HAP-1 (cell line): Measurements from ENCODE around the gene SMARCD1.
A peak's percentile ranks its signal among the peaks of the same experiment; 100 is the strongest.
"Not testable (repeated sequence)": the region's sequence is repeated elsewhere in the genome, so short reads cannot be mapped to it uniquely, and the experiment has no call there.

ENCODE experiments used
- DNase-seq, 2 experiments: peaks; one replicate each; pipeline ENCODE4 v3.0.0-alpha.2; 2016 to 2020; ENCODE audit warnings: low spot score in 2 of 2
- H3K27me3 ChIP-seq: fragments of 250-450 bp; sonication (Bioruptor Pico); 2 replicates; pipeline ENCODE4 v1.5.1; 2020; ENCODE audit warnings: low read depth, mild to moderate bottlenecking, moderate library complexity
- H3K36me3 ChIP-seq: fragments of 250-450 bp; sonication (Bioruptor Pico); replicated peaks from 2 replicates; pipeline ENCODE4 v1.5.1; 2020; ENCODE audit warnings: mild to moderate bottlenecking
- H3K4me1 ChIP-seq: fragments of 250-450 bp; sonication (Bioruptor Pico); 2 replicates; pipeline ENCODE4 v1.5.1; 2020; ENCODE audit warnings: mild to moderate bottlenecking
- H3K4me3 ChIP-seq: fragments of 250-450 bp; sonication (Bioruptor Pico); 2 replicates; pipeline ENCODE4 v1.5.1; 2020; ENCODE audit warnings: mild to moderate bottlenecking, moderate library complexity
- H3K9me3 ChIP-seq: fragments of 250-450 bp; sonication (Bioruptor Pico); 2 replicates; pipeline ENCODE4 v1.5.1; 2020; ENCODE audit warnings: mild to moderate bottlenecking, moderate library complexity
- in situ Hi-C: fragments of 300-500 bp; cut with MboI; formaldehyde crosslinking; loops from 3 replicates; pipeline ENCODE4 v1.14.3; 2020; ENCODE audit warnings: low sequenced_read_pairs, inconsistent platforms, mixed read lengths

SMARCD1 gene

GRCh38 chr12:50120953-50121352 lies 35.8 kb downstream of the SMARCD1 start:
- Histone ChIP-seq H3K9me3 (no peaks in the 10 kb centered on the region), H3K27me3 (no peaks in the 10 kb centered on the region), H3K36me3 (peaks cover 14% of the 10 kb centered on the region), H3K4me3 (no peak overlapping the region), H3K4me1 (no peaks in the 10 kb centered on the region)
- no peak for DNase-seq
- in situ Hi-C loops = no loop called here

DNA sequence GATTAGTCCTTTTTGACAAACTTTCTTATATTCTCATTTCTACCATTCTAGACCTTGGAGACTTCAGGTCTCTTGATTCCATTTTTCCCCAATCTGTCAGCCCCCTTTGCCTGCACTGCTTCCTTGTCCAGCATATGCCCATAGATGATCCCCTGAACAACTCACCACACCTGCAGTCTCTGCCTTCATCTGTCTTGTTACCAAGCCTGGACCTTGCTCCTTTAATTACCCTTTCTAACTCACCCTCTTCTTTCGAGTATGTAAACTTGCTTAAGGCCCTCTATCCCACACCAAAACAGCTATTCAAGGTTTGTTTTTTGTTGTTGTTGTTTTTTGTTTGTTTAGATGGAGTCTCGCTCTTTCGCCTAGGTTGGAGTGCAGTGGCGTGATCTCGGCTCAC lies 36.5 kb downstream of the SMARCD1 start:
- in situ Hi-C loops = no loop called here
- H3K4me3 ChIP-seq = no peak overlapping the region
- no peaks in the 10 kb centered on the region for H3K9me3 ChIP-seq
- H3K27me3 ChIP-seq = no peaks in the 10 kb centered on the region
- DNase-seq = no peak
- peaks cover 14% of the 10 kb centered on the region for H3K36me3 ChIP-seq
- no peaks in the 10 kb centered on the region for H3K4me1 ChIP-seq

- in situ Hi-C loops = no loop called here
- H3K4me1 ChIP-seq = no peaks in the 10 kb centered on the region
- no peaks in the 10 kb centered on the region for H3K27me3 ChIP-seq
- H3K9me3 ChIP-seq = no peaks in the 10 kb centered on the region
- DNase-seq = no peak
- H3K36me3 ChIP-seq = peaks cover 14% of the 10 kb centered on the region
- no peak overlapping the region for H3K4me3 ChIP-seq
Observed at GRCh38 chr12:50123203-50123602, 38.1 kb downstream of the SMARCD1 start.

DNA sequence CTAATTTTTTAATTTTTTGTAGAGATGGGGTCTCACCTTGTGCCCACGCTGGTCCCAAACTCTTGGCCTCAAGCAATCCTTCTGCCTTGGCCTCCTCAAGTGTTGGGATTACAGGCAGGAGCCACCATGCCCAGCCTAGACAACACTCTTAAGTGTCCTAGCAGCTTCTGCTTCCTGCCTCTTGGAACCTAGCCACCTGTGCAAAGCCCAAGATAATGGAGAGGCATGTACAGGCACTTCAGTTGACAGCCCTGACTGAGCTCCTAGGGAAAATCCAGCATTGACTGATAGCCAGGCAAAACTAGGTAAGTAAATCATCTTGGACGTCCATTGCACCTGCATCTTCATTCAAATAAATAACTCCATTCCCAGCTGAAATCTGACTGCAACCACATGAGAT lies 42.4 kb downstream of the SMARCD1 start:
- H3K4me1 ChIP-seq = no peaks in the 10 kb centered on the region
- H3K27me3 ChIP-seq = no peaks in the 10 kb centered on the region
- DNase-seq = no peak
- H3K36me3 ChIP-seq = peaks cover 29% of the 10 kb centered on the region
- no peak overlapping the region for H3K4me3 ChIP-seq
- H3K9me3 ChIP-seq = no peaks in the 10 kb centered on the region
- in situ Hi-C loops = no loop called here

GRCh38 chr12:50129290-50129689 lies 44.1 kb downstream of the SMARCD1 start:
- Histone ChIP-seq H3K27me3 (no peaks in the 10 kb centered on the region), H3K36me3 (peaks cover 45% of the 10 kb centered on the region), H3K4me1 (no peaks in the 10 kb centered on the region), H3K4me3 (no peak overlapping the region), H3K9me3 (no peaks in the 10 kb centered on the region)
- no peak for DNase-seq
- in situ Hi-C loops = no loop called here

DNA sequence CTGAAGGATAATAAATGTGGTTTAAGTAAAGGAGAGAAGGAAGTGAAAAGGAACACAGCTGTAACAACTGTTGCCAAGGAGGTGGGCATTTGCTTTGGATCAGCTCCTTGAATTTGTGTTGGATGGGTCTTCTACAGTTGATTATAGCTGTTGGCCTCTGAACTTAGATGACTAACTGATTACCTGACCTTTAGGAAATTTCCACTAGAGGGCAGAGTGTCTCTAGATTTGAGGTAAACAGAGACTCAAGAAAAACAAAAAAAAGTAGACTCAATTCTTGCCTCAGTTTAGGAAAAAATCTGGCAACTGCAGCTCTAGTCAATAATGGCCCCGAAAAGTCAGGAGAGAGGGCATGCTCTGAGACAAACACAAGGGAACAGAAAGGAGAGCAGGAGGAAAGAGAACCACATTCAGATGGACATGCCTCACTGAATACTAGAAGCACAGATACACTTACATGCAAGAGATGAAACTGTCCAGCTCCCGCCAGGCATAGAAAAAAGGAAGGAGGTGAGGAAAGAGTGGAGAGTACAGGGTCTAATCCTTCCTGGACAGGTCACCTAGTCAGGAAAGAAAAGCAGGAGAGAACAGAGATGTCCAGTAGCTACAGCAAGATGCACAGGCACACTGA lies 47.5 kb downstream of the SMARCD1 start:
- in situ Hi-C loops = loop anchor here (5.0 kb wide), 1 partner anchor 180 kb away; no protein-coding TSS in a partner anchor
- peak in 1 of 2 experiments; percentile 47 for DNase-seq
- no peaks in the 10 kb centered on the region for H3K9me3 ChIP-seq
- no peaks in the 10 kb centered on the region for H3K4me1 ChIP-seq
- H3K4me3 ChIP-seq = no peak overlapping the region
- H3K36me3 ChIP-seq = peaks cover 60% of the 10 kb centered on the region
- H3K27me3 ChIP-seq = no peaks in the 10 kb centered on the region

DNA sequence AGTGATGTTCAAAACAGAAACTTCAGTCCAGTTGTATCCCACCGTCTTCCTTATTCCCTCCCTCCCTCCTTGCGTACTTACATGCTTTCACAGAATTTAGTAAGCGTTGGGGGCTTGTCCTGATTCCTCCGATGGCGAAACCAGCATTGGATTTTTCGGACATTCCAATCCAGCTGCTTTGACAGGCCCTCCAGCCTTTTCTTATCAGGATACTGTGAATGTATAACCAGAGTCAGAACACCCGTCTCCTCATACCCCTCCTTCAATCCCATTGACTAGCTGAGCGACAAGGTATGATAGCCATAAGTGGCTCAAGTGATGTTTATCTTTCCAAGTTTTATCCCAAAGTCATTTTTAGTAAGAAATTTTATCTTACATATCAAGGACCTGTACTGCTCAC lies 57.9 kb downstream of the SMARCD1 start:
- Histone ChIP-seq H3K9me3 (no peaks in the 10 kb centered on the region), H3K27me3 (no peaks in the 10 kb centered on the region), H3K4me3 (no peak overlapping the region), H3K36me3 (peaks cover 18% of the 10 kb centered on the region), H3K4me1 (no peaks in the 10 kb centered on the region)
- DNase-seq = no peak
- in situ Hi-C loops = no loop called here

GRCh38 chr12:50145439-50145838 lies 60.3 kb downstream of the SMARCD1 start:
- H3K4me3 ChIP-seq = no peak overlapping the region
- in situ Hi-C loops = no loop called here
- no peaks in the 10 kb centered on the region for H3K9me3 ChIP-seq
- H3K36me3 ChIP-seq = peaks cover 12% of the 10 kb centered on the region
- DNase-seq = no peak
- H3K27me3 ChIP-seq = no peaks in the 10 kb centered on the region
- peaks cover 5% of the 10 kb centered on the region; the same call in 1 of the 2 replicates for H3K4me1 ChIP-seq

GRCh38 chr12:50147281-50147680 lies 62.1 kb downstream of the SMARCD1 start:
- peaks cover 9% of the 10 kb centered on the region for H3K4me1 ChIP-seq
- H3K4me3 ChIP-seq = no peak overlapping the region
- in situ Hi-C loops = no loop called here
- no peaks in the 10 kb centered on the region for H3K9me3 ChIP-seq
- H3K36me3 ChIP-seq = peaks cover 3% of the 10 kb centered on the region
- no peaks in the 10 kb centered on the region for H3K27me3 ChIP-seq
- no peak for DNase-seq

GRCh38 chr12:50148011-50148410 lies 62.9 kb downstream of the SMARCD1 start:
- H3K4me3 ChIP-seq, in situ Hi-C loops, H3K27me3 ChIP-seq, H3K4me1 ChIP-seq, H3K36me3 ChIP-seq, DNase-seq, H3K9me3 ChIP-seq: not testable (repeated sequence)

GRCh38 chr12:50149311-50149710 lies 64.2 kb downstream of the SMARCD1 start:
- Histone ChIP-seq H3K9me3 (no peaks in the 10 kb centered on the region), H3K36me3 (no peaks in the 10 kb centered on the region; the same call in 1 of the 2 replicates), H3K4me1 (peaks cover 9% of the 10 kb centered on the region), H3K27me3 (no peaks in the 10 kb centered on the region), H3K4me3 (no peak overlapping the region)
- in situ Hi-C loops = no loop called here
- no peak for DNase-seq
